GM12878 (cell line): Measurements from ENCODE around the gene SPIN1.
"Not testable (repeated sequence)": the region's sequence is repeated elsewhere in the genome, so short reads cannot be mapped to it uniquely, and the experiment has no call there.

Experiments
- EGR1 ChIP-seq, 2 experiments: IDR thresholded peaks; 1 replicate in 1 of 2; 2 replicates in 1 of 2; pipeline ENCODE4 v1.6.1; 2011 to 2012; ENCODE audit warnings: low read depth in 2 of 2, low read length in 2 of 2, borderline replicate concordance in 1 of 2, mild to moderate bottlenecking in 1 of 2, moderate library complexity in 1 of 2
- EP300 ChIP-seq, 2 experiments: fragments of 150-350 bp in 1 of 2; IDR thresholded peaks; 2 replicates each; pipeline ENCODE4 v1.6.1; 2011 to 2012; ENCODE audit warnings: low read depth in 2 of 2, low read length in 2 of 2, borderline replicate concordance in 1 of 2, improper control_type of control experiment in 1 of 2, inconsistent platforms in 1 of 2; ENCODE audit not compliant: control insufficient read depth in 1 of 2
- NRF1 ChIP-seq: conservative IDR thresholded peaks from 2 replicates; pipeline ENCODE4 v1.6.1; 2011; ENCODE audit warnings: mild to moderate bottlenecking, low read depth, low read length, improper control_type of control experiment
- POLR2A ChIP-seq: IDR thresholded peaks from 2 replicates; pipeline ENCODE4 v1.6.1; 2011; ENCODE audit warnings: low read depth, mild to moderate bottlenecking, low read length
- RAD21 ChIP-seq: IDR thresholded peaks from 2 replicates; pipeline ENCODE4 v1.6.1; 2011; ENCODE audit warnings: mild to moderate bottlenecking, low read depth, low read length, moderate library complexity; ENCODE audit not compliant: insufficient read depth
- SMARCA5 ChIP-seq: fragments of 450-650 bp; IDR thresholded peaks from 2 replicates; pipeline ENCODE4 v1.6.1; 2017; ENCODE audit warnings: mild to moderate bottlenecking
- SREBF2 ChIP-seq: IDR thresholded peaks from 2 replicates; pipeline ENCODE4 v1.6.1; 2012; ENCODE audit warnings: mild to moderate bottlenecking, low read length
- TF ChIP-seq, protein P1 (sequence below), 3 experiments: IDR thresholded peaks in 2 of 3; conservative IDR thresholded peaks in 1 of 3; 2 replicates each; pipeline ENCODE4 v1.5.1; 2011; ENCODE audit warnings: low read depth in 3 of 3, low read length in 3 of 3, mild to moderate bottlenecking in 3 of 3, control low read depth in 2 of 3, moderate library complexity in 2 of 3, inconsistent platforms in 1 of 3, mixed read lengths in 1 of 3; ENCODE audit not compliant: control insufficient read depth in 2 of 3, insufficient read depth in 1 of 3; ENCODE audit errors: extremely low read depth in 1 of 3
- TF ChIP-seq, protein P2 (sequence below): fragments of 450-650 bp; formaldehyde crosslinking; IDR thresholded peaks from 2 replicates; pipeline ENCODE4 v1.4.0; 2022; ENCODE audit warnings: mild to moderate bottlenecking, moderate library complexity
- TF ChIP-seq, protein P3 (sequence below): IDR thresholded peaks from 2 replicates; pipeline ENCODE4 v1.6.1; 2012; ENCODE audit warnings: low read length, inconsistent platforms
- TF ChIP-seq, protein P4 (sequence below): IDR thresholded peaks from 2 replicates; pipeline ENCODE4 v1.6.1; 2011; ENCODE audit warnings: borderline replicate concordance, low read depth, mild to moderate bottlenecking, moderate library complexity, mixed read lengths, low read length; ENCODE audit not compliant: insufficient read depth; ENCODE audit errors: extremely low read length

DNA sequence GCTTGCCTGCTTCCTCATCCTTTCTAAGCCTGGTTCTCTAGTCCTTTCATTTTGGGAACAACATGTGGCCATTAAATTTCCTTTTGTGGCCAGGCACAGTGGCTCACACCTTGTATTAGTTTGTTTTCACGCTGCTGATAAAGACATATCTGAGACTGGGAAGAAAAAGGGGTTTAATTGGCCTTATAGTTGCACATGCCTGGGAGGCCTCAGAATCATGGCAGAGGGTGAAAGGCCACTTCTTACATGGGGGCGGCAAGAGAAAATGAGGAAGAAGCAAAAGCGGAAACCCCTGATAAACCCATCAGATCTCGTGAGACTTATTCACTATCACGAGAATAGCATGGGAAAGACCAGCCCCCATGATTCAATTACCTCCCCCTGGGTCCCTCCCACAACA, 37.9 kb upstream of the SPIN1 start:
- TF ChIP-seq POLR2A; EGR1 (IDR thresholded peaks at IDR 0.05; ENCODE audit: borderline replicate concordance in 1 of 2, low read depth in 2 of 2, low read length in 2 of 2); SREBF2; EP300 (IDR thresholded peaks at IDR 0.05; ENCODE audit: borderline replicate concordance in 1 of 2, control insufficient read depth in 1 of 2, low read depth in 2 of 2, low read length in 2 of 2); NRF1; RAD21; SMARCA5: not testable (repeated sequence)
- TF ChIP-seq, protein P1, sequence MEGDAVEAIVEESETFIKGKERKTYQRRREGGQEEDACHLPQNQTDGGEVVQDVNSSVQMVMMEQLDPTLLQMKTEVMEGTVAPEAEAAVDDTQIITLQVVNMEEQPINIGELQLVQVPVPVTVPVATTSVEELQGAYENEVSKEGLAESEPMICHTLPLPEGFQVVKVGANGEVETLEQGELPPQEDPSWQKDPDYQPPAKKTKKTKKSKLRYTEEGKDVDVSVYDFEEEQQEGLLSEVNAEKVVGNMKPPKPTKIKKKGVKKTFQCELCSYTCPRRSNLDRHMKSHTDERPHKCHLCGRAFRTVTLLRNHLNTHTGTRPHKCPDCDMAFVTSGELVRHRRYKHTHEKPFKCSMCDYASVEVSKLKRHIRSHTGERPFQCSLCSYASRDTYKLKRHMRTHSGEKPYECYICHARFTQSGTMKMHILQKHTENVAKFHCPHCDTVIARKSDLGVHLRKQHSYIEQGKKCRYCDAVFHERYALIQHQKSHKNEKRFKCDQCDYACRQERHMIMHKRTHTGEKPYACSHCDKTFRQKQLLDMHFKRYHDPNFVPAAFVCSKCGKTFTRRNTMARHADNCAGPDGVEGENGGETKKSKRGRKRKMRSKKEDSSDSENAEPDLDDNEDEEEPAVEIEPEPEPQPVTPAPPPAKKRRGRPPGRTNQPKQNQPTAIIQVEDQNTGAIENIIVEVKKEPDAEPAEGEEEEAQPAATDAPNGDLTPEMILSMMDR (IDR thresholded peaks at IDR 0.05 in 2 of 3, conservative IDR thresholded peaks at IDR 0.05 in 1 of 3; ENCODE audit: control insufficient read depth in 2 of 3, extremely low read depth in 1 of 3, insufficient read depth in 1 of 3, low read depth in 3 of 3, low read length in 3 of 3), result not testable (repeated sequence)
- TF ChIP-seq, protein P2, sequence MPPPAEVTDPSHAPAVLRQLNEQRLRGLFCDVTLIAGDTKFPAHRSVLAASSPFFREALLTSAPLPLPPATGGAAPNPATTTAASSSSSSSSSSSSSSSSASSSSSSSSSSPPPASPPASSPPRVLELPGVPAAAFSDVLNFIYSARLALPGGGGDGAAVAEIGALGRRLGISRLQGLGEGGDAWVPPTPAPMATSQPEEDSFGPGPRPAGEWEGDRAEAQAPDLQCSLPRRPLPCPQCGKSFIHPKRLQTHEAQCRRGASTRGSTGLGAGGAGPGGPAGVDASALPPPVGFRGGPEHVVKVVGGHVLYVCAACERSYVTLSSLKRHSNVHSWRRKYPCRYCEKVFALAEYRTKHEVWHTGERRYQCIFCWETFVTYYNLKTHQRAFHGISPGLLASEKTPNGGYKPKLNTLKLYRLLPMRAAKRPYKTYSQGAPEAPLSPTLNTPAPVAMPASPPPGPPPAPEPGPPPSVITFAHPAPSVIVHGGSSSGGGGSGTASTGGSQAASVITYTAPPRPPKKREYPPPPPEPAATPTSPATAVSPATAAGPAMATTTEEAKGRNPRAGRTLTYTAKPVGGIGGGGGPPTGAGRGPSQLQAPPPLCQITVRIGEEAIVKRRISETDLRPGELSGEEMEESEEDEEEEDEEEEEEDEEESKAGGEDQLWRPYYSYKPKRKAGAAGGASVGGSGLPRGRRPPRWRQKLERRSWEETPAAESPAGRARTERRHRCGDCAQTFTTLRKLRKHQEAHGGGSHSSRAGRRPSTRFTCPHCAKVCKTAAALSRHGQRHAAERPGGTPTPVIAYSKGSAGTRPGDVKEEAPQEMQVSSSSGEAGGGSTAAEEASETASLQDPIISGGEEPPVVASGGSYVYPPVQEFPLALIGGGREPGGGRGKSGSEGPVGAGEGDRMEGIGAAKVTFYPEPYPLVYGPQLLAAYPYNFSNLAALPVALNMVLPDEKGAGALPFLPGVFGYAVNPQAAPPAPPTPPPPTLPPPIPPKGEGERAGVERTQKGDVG (CRISPR knock-in tag), result not testable (repeated sequence)
- TF ChIP-seq, protein P3, sequence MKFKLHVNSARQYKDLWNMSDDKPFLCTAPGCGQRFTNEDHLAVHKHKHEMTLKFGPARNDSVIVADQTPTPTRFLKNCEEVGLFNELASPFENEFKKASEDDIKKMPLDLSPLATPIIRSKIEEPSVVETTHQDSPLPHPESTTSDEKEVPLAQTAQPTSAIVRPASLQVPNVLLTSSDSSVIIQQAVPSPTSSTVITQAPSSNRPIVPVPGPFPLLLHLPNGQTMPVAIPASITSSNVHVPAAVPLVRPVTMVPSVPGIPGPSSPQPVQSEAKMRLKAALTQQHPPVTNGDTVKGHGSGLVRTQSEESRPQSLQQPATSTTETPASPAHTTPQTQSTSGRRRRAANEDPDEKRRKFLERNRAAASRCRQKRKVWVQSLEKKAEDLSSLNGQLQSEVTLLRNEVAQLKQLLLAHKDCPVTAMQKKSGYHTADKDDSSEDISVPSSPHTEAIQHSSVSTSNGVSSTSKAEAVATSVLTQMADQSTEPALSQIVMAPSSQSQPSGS, result not testable (repeated sequence)
- TF ChIP-seq, protein P4, sequence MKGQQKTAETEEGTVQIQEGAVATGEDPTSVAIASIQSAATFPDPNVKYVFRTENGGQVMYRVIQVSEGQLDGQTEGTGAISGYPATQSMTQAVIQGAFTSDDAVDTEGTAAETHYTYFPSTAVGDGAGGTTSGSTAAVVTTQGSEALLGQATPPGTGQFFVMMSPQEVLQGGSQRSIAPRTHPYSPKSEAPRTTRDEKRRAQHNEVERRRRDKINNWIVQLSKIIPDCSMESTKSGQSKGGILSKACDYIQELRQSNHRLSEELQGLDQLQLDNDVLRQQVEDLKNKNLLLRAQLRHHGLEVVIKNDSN, result not testable (repeated sequence)
